K562 (cell line): ENCODE measurements around the gene ST6GALNAC2. TPM values are rescaled to one million over a fixed set of nuclear protein-coding genes. Genes with fewer than 3 reads are reported as not detected.

Source experiments
- AFF1 ChIP-seq, 2 experiments: fragments of 450-650 bp; IDR thresholded peaks; 2 replicates each; pipeline ENCODE4 v1.6.1; 2018; ENCODE audit warnings: mild to moderate bottlenecking in 2 of 2, low read depth in 1 of 2; ENCODE audit not compliant: partially characterized antibody in 2 of 2
- BMI1 ChIP-seq: fragments of 150-350 bp; IDR thresholded peaks from 2 replicates; pipeline ENCODE4 v1.6.1; 2014; ENCODE audit warnings: low read length
- CBFA2T2 ChIP-seq: fragments of 450-650 bp; conservative IDR thresholded peaks from 2 replicates; pipeline ENCODE4 v1.6.1; 2017; ENCODE audit warnings: mild to moderate bottlenecking
- CXXC5 ChIP-seq: fragments of 250-450 bp; sonication (Bioruptor Pico); IDR thresholded peaks from 2 replicates; pipeline ENCODE4 v1.8.0; 2022; ENCODE audit warnings: inconsistent platforms, mild to moderate bottlenecking, moderate library complexity
- HMG20B ChIP-seq: fragments of 250-450 bp; sonication (Bioruptor Pico); IDR thresholded peaks from 2 replicates; pipeline ENCODE4 v1.5.0; 2021; ENCODE audit warnings: mild to moderate bottlenecking
- NFE2L1 ChIP-seq: fragments of 450-650 bp; IDR thresholded peaks from 2 replicates; pipeline ENCODE4 v1.6.1; 2016; ENCODE audit warnings: missing genetic modification characterization, low read depth, mild to moderate bottlenecking, missing compliant biosample characterization, moderate library complexity, borderline replicate concordance
- NR3C1 ChIP-seq: sonication (generic); formaldehyde crosslinking; IDR thresholded peaks from 2 replicates; pipeline ENCODE4 v1.8.1; 2022; ENCODE audit warnings: missing genetic modification reagents
- RAD51 ChIP-seq: fragments of 450-650 bp; IDR thresholded peaks from 2 replicates; pipeline ENCODE4 v1.7.1; 2016; ENCODE audit warnings: low read depth, mild to moderate bottlenecking, borderline replicate concordance
- TCFL5 ChIP-seq: fragments of 250-450 bp; sonication (Bioruptor Pico); conservative IDR thresholded peaks from 2 replicates; pipeline ENCODE4 v1.6.1; 2021; ENCODE audit warnings: mild to moderate bottlenecking, moderate library complexity, matching md5 sums
- TEAD1 ChIP-seq, 2 experiments: fragments of 450-650 bp in 1 of 2; sonication (generic) in 1 of 2; formaldehyde crosslinking; IDR thresholded peaks; 2 replicates each; pipeline versions ENCODE4 v1.4.0 to v1.8.0; 2020 to 2022; ENCODE audit warnings: mild to moderate bottlenecking in 2 of 2, missing genetic modification reagents in 1 of 2
- TOE1 ChIP-seq, 2 experiments: fragments of 450-650 bp in 1 of 2; sonication (generic) in 1 of 2; formaldehyde crosslinking in 1 of 2; IDR thresholded peaks; 2 replicates each; pipeline versions ENCODE4 v1.7.1 to v1.8.0; 2016 to 2022; ENCODE audit warnings: borderline replicate concordance in 2 of 2, mild to moderate bottlenecking in 2 of 2, antibody characterized with exemption in 1 of 2, inconsistent platforms in 1 of 2, low read depth in 1 of 2, missing genetic modification reagents in 1 of 2, moderate library complexity in 1 of 2
- U2AF1 ChIP-seq: fragments of 200-400 bp; formaldehyde crosslinking; optimal IDR thresholded peaks from 2 replicates; pipeline ENCODE3; 2017; ENCODE audit warnings: mild to moderate bottlenecking, low read depth, low read length, moderate library complexity
- YBX1 ChIP-seq: fragments of 450-650 bp; IDR thresholded peaks from 2 replicates; pipeline ENCODE4 v1.7.1; 2016; ENCODE audit warnings: mild to moderate bottlenecking
- ZBTB8A ChIP-seq: fragments of 450-650 bp; IDR thresholded peaks from 2 replicates; pipeline ENCODE4 v1.6.1; 2018; ENCODE audit warnings: mild to moderate bottlenecking, moderate library complexity; ENCODE audit not compliant: partially characterized antibody
- ZFP36 ChIP-seq: fragments of 150-350 bp; IDR thresholded peaks from 2 replicates; pipeline ENCODE4 v1.6.1; 2018; ENCODE audit warnings: low read length, low read depth; ENCODE audit not compliant: partially characterized antibody
- ZNF124 ChIP-seq: sonication (generic); formaldehyde crosslinking; IDR thresholded peaks from 2 replicates; pipeline ENCODE4 v1.8.1; 2022; ENCODE audit warnings: missing genetic modification reagents
- ZNF436 ChIP-seq: fragments of 250-450, 450-650 bp; sonication (Bioruptor Pico); formaldehyde crosslinking; IDR thresholded peaks from 2 replicates; pipeline ENCODE4 v1.7.0; 2020; ENCODE audit warnings: mild to moderate bottlenecking
- ZNF696 ChIP-seq: fragments of 250-450 bp; sonication (Bioruptor Pico); conservative IDR thresholded peaks from 2 replicates; pipeline ENCODE4 v1.4.0; 2020; ENCODE audit warnings: mild to moderate bottlenecking, moderate library complexity
- polyA plus RNA-seq, 8 experiments: library from polyadenylated mRNA; depleted of rRNA in 4 of 8; stranded (reverse) in 5 of 8; unstranded in 3 of 8; fragments of >200 nt; fragmentation: Nextera tagmentation in 2 of 8; fragmentation: Illumina TruSeq in 1 of 8; extraction: Ambion mirVana in 2 of 8; extraction: Trizol in 1 of 8; gene quantifications; 2 replicates each; pipeline versions ENCODE4 v1.2.1 to v1.2.3, GENCODE V29; 2011 to 2014; ENCODE audit warnings: inconsistent platforms in 1 of 8, missing spikeins in 1 of 8
- total RNA-seq, 7 experiments: library from RNA; depleted of rRNA in 6 of 7; stranded (reverse); fragments of >200 nt in 6 of 7; fragmentation: Illumina TruSeq in 2 of 7; extraction: Trizol in 2 of 7; gene quantifications; 2 replicates each; pipeline versions ENCODE4 v1.2.1 to v1.2.3, GENCODE V29; 2011 to 2021; ENCODE audit warnings: low replicate concordance in 1 of 7
- TF ChIP-seq, protein P1 (sequence below): fragments of 250-450 bp; sonication (Bioruptor Pico); IDR thresholded peaks from 2 replicates; pipeline ENCODE4 v1.4.0; 2020; ENCODE audit warnings: mild to moderate bottlenecking, moderate library complexity
- TF ChIP-seq, protein P2 (sequence below): fragments of 450-650 bp; formaldehyde crosslinking; IDR thresholded peaks from 2 replicates; pipeline ENCODE4 v1.4.0; 2020; ENCODE audit warnings: mild to moderate bottlenecking, moderate library complexity

Gene ST6GALNAC2
- total and polyA plus RNA-seq, 9 of the 15 experiments (the other 6 are each of a cell fraction or from before 2014, with no cell fraction given): 0.18 TPM; not detected in 8

DNA sequence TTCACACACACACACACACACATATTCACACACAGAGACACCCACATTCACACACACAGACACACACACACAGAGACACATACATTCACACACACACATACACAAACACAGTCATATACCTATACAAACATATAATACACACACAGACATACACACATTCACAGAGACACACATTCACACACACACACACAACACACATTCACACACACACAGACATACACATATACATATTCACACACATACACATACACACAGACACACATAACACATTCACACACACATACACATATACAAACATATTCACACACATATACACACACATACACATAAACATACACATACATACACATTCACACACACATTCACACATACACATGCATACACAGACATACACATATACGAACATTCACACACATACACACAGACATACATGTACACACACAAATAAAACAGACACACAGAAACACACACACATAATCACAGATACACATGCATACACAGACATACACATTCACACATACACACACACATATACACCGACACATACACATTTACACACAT, 37.9 kb downstream of the ST6GALNAC2 start (continued):
- no peak for TF ChIP-seq CBFA2T2
- peak in 1 of 2 experiments; percentile 15 for TF ChIP-seq AFF1 (IDR thresholded peaks at IDR 0.05; ENCODE audit: low read depth in 1 of 2, partially characterized antibody in 2 of 2)
- TF ChIP-seq ZNF696 (CRISPR knock-in tag): no peak
- no peak for TF ChIP-seq BMI1
- TF ChIP-seq U2AF1: no peak
- no peak for TF ChIP-seq HMG20B (CRISPR knock-in tag)
- TF ChIP-seq ZNF124: no peak
- TF ChIP-seq YBX1: no peak; the same call in 1 of the 2 replicates
- TF ChIP-seq NR3C1: no peak
- TF ChIP-seq TEAD1 (CRISPR knock-in tag; IDR thresholded peaks at IDR 0.05): no peak
- TF ChIP-seq, protein P1, sequence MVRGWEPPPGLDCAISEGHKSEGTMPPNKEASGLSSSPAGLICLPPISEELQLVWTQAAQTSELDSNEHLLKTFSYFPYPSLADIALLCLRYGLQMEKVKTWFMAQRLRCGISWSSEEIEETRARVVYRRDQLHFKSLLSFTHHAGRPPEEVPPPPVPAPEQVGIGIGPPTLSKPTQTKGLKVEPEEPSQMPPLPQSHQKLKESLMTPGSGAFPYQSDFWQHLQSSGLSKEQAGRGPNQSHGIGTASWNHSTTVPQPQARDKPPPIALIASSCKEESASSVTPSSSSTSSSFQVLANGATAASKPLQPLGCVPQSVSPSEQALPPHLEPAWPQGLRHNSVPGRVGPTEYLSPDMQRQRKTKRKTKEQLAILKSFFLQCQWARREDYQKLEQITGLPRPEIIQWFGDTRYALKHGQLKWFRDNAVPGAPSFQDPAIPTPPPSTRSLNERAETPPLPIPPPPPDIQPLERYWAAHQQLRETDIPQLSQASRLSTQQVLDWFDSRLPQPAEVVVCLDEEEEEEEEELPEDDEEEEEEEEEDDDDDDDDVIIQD (CRISPR knock-in tag): no peak
- no peak for TF ChIP-seq ZBTB8A
- no peak for TF ChIP-seq CXXC5
- TF ChIP-seq, protein P2, sequence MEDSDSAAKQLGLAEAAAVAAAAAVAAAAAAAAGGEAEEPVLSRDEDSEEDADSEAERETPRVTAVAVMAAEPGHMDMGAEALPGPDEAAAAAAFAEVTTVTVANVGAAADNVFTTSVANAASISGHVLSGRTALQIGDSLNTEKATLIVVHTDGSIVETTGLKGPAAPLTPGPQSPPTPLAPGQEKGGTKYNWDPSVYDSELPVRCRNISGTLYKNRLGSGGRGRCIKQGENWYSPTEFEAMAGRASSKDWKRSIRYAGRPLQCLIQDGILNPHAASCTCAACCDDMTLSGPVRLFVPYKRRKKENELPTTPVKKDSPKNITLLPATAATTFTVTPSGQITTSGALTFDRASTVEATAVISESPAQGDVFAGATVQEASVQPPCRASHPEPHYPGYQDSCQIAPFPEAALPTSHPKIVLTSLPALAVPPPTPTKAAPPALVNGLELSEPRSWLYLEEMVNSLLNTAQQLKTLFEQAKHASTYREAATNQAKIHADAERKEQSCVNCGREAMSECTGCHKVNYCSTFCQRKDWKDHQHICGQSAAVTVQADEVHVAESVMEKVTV (CRISPR knock-in tag): no peak
- no peak for TF ChIP-seq ZNF436 (CRISPR knock-in tag)
- no peak for TF ChIP-seq TCFL5
- TF ChIP-seq ZFP36: no peak
- 0 out of 2 replicates have a peak, but pooled peaks have one; percentile 9 for TF ChIP-seq TOE1 (IDR thresholded peaks at IDR 0.05; ENCODE audit: borderline replicate concordance)
- no peak for TF ChIP-seq TOE1 (CRISPR knock-in tag; IDR thresholded peaks at IDR 0.05; ENCODE audit: borderline replicate concordance, low read depth)
- TF ChIP-seq NFE2L1 (tag): no peak
- no peak for TF ChIP-seq RAD51
